Prostate gland (tissue), 2 donors: ENCODE measurements around the gene RNF224. TPM values are rescaled to one million over a fixed set of nuclear protein-coding genes. Genes with fewer than 3 reads are reported as not detected.

ENCODE experiments used
- DNase-seq: peaks from one replicate; pipeline ENCODE4 v3.0.0-alpha.2; 2019; ENCODE audit warnings: low spot score
- H3K27ac ChIP-seq, 2 donors: fragments of 200-600 bp; sonication (generic); 2 replicates each; pipeline ENCODE4 v1.5.1; 2017 to 2019
- H3K27me3 ChIP-seq: fragments of 200-600 bp; sonication (generic); replicated peaks from 2 replicates; pipeline ENCODE4 v1.5.1; 2019; ENCODE audit not compliant: insufficient read depth
- H3K36me3 ChIP-seq, 2 donors: fragments of 200-600 bp; sonication (generic); 1 replicate in 1 of 2; 2 replicates in 1 of 2; pipeline versions ENCODE4 v1.5.1 to v1.8.1; 2017 to 2019
- H3K4me1 ChIP-seq: fragments of 200-600 bp; sonication (generic); replicated peaks from 2 replicates; pipeline ENCODE4 v1.5.1; 2019
- H3K4me3 ChIP-seq, 2 donors: fragments of 200-600 bp; sonication (generic); 2 replicates each; pipeline ENCODE4 v1.5.1; 2017 to 2019
- H3K9me3 ChIP-seq: fragments of 200-600 bp; sonication (generic); 2 replicates; pipeline ENCODE4 v1.5.1; 2017
- CTCF ChIP-seq, 4 experiments: fragments of 200-600 bp in 2 of 4; fragments of 450-650 bp in 2 of 4; sonication (generic) in 2 of 4; IDR thresholded peaks; 1 replicate in 3 of 4; 2 replicates in 1 of 4; pipeline ENCODE4 v1.5.1; 2016 to 2019; ENCODE audit warnings: antibody characterized with exemption in 4 of 4, mild to moderate bottlenecking in 2 of 4, moderate library complexity in 2 of 4
- POLR2A ChIP-seq: fragments of 450-650 bp; IDR thresholded peaks from one replicate; pipeline ENCODE4 v1.6.1; 2016; ENCODE audit warnings: antibody characterized with exemption, mild to moderate bottlenecking
- POLR2AphosphoS5 ChIP-seq: sonication (generic); formaldehyde crosslinking; IDR thresholded peaks from one replicate; pipeline ENCODE4 v1.6.1; 2017; ENCODE audit warnings: antibody characterized with exemption
- WGBS: methylation state at CpG from one replicate; pipeline ENCODE4 v1.1.5; 2018; 5-methylcytosine and 5-hydroxymethylcytosine counted together
- intact Hi-C: fragments of 100-400 bp; cut with DNase I; formaldehyde crosslinking; loops from one replicate; pipeline ENCODE4 v1.14.2; 2022
- total RNA-seq, 2 donors: library from RNA; depleted of rRNA; stranded (reverse); fragments of >200 nt; gene quantifications; one replicate each; pipeline ENCODE4 v1.1.0, GENCODE V29; 2016

RNF224 gene
- total RNA-seq, 2 donors from 2014 or later: not detected

- H3K27ac ChIP-seq: no peak overlapping the region
- intact Hi-C loops: no loop called here
- H3K4me3 ChIP-seq: no peak overlapping the region
- WGBS: 77% methylated on average over 15 of the region's 15 CpGs
- H3K27me3 ChIP-seq: no peaks in the 10 kb centered on the region
- peaks cover 9% of the 10 kb centered on the region for H3K4me1 ChIP-seq
- DNase-seq: no peak
- no peaks in the 10 kb centered on the region for H3K9me3 ChIP-seq
- peaks cover 0 to 11% of the 10 kb centered on the region in 2 donors for H3K36me3 ChIP-seq
- TF ChIP-seq POLR2AphosphoS5 (no peak), CTCF (IDR thresholded peaks at IDR 0.05) (no peak), POLR2A (no peak)
These were observed 16.6 kb downstream of the RNF224 start for GRCh38 chr9:137243626-137244485.

GRCh38 chr9:137244486-137245449 lies 17.5 kb downstream of the RNF224 start:
- no peak for TF ChIP-seq POLR2AphosphoS5
- TF ChIP-seq POLR2A: no peak
- no peak for TF ChIP-seq CTCF (IDR thresholded peaks at IDR 0.05)
- no peak overlapping the region for H3K4me3 ChIP-seq
- H3K36me3 ChIP-seq: peaks cover 0 to 11% of the 10 kb centered on the region in 2 donors
- intact Hi-C loops: no loop called here
- H3K27ac ChIP-seq: no peak overlapping the region
- peaks cover 7% of the 10 kb centered on the region for H3K4me1 ChIP-seq
- no peak for DNase-seq
- no peaks in the 10 kb centered on the region for H3K9me3 ChIP-seq
- WGBS: 42% methylated on average over 32 of the region's 36 CpGs
- no peaks in the 10 kb centered on the region for H3K27me3 ChIP-seq

- intact Hi-C loops: no loop called here
- 81% methylated on average over 25 of the region's 25 CpGs for WGBS
- H3K4me3 ChIP-seq: no peak overlapping the region
- H3K36me3 ChIP-seq: peaks cover 0 to 11% of the 10 kb centered on the region in 2 donors
- DNase-seq: no peak
- no peak overlapping the region for H3K27ac ChIP-seq
- H3K4me1 ChIP-seq: peaks cover 6% of the 10 kb centered on the region
- TF ChIP-seq POLR2AphosphoS5: no peak
- no peak for TF ChIP-seq POLR2A
- no peak for TF ChIP-seq CTCF (IDR thresholded peaks at IDR 0.05)
- no peaks in the 10 kb centered on the region for H3K27me3 ChIP-seq
- H3K9me3 ChIP-seq: no peaks in the 10 kb centered on the region
These were observed 18.4 kb downstream of the RNF224 start for GRCh38 chr9:137245450-137246421.

GRCh38 chr9:137247135-137247915 lies 20.0 kb downstream of the RNF224 start:
- Histone ChIP-seq H3K36me3 (peaks cover 0 to 11% of the 10 kb centered on the region in 2 donors), H3K4me3 (no peak overlapping the region), H3K9me3 (no peaks in the 10 kb centered on the region), H3K4me1 (peaks cover 6% of the 10 kb centered on the region), H3K27ac (no peak overlapping the region), H3K27me3 (no peaks in the 10 kb centered on the region)
- intact Hi-C loops: no loop called here
- 58% methylated on average over 20 of the region's 20 CpGs for WGBS
- TF ChIP-seq CTCF (IDR thresholded peaks at IDR 0.05) (no peak), POLR2A (no peak), POLR2AphosphoS5 (no peak)
- no peak for DNase-seq
